BLaER1 (cell line): ENCODE data around the gene TEAD4.
A peak's percentile ranks its signal among the peaks of the same experiment; 100 is the strongest.

Experiments used
- H3K27ac ChIP-seq: shearing (Covaris generic); formaldehyde crosslinking; 2 replicates; pipeline ENCODE4 v1.8.1; 2022
- H3K27me3 ChIP-seq: shearing (Covaris generic); formaldehyde crosslinking; 2 replicates; pipeline ENCODE4 v1.8.1; 2022
- H3K36me3 ChIP-seq: shearing (Covaris generic); formaldehyde crosslinking; 2 replicates; pipeline ENCODE4 v1.8.1; 2022
- H3K4me1 ChIP-seq: shearing (Covaris generic); formaldehyde crosslinking; 2 replicates; pipeline ENCODE4 v1.8.1; 2022
- H3K4me2 ChIP-seq: shearing (Covaris generic); formaldehyde crosslinking; 2 replicates; pipeline ENCODE4 v1.8.1; 2022
- H3K4me3 ChIP-seq: shearing (Covaris generic); formaldehyde crosslinking; 2 replicates; pipeline ENCODE4 v1.8.1; 2022
- H3K9ac ChIP-seq: shearing (Covaris generic); formaldehyde crosslinking; 2 replicates; pipeline ENCODE4 v1.8.1; 2022
- H3K9me3 ChIP-seq: shearing (Covaris generic); formaldehyde crosslinking; 2 replicates; pipeline ENCODE4 v1.8.1; 2022
- H4K20me1 ChIP-seq: shearing (Covaris generic); formaldehyde crosslinking; 2 replicates; pipeline ENCODE4 v1.8.1; 2022
- Cebpa-rat ChIP-seq: shearing (Covaris generic); IDR thresholded peaks from 2 replicates; pipeline ENCODE4 v1.8.1; 2022

Gene TEAD4

DNA sequence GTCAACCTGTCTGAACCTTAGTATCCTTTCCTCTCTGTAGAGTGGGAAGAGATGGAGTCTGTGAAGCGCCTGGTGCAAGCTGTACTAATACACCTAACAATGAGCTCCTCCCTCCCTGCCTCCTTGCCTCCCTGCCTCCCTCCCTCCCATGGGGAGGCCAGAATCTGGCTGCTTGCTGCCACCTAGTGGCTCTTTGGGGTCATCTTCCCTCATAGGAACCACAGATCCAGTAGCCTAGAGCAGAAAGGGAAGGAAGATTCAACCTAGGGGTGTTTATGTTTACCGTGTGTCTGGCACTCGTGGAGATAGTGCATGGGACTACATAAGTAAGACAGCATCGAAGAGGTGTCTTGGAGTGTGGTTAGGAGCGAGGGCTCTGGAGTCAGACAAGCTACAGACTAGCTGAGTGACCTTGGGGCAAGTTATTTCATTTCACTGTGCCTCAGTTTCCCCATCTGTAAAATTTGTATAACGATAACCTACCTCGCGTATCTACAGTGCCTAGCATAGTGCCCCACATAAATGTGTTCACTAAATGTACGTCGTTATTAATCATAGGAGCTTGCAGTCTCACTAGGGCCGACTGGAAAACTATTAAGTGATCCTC, 82.5 kb downstream of the TEAD4 start:
- H3K27me3 ChIP-seq, result 0 out of 2 replicates have a peak, but pooled peaks cover 3% of the 10 kb centered on the region
- H3K9ac ChIP-seq, result peak overlapping the region; percentile 45; the same call in 1 of the 2 replicates
- H4K20me1 ChIP-seq, result peaks cover 53% of the 10 kb centered on the region
- H3K4me2 ChIP-seq, result peak overlapping the region; percentile 96
- TF ChIP-seq Cebpa-rat, result no peak
- peak overlapping the region; percentile 68 for H3K27ac ChIP-seq
- H3K36me3 ChIP-seq, result peaks cover 26% of the 10 kb centered on the region
- H3K4me3 ChIP-seq, result peak overlapping the region; percentile 53
- H3K9me3 ChIP-seq, result no peaks in the 10 kb centered on the region
- H3K4me1 ChIP-seq, result peaks cover 99% of the 10 kb centered on the region

GRCh38 chr12:3042394-3042793, 83.2 kb downstream of the TEAD4 start:
- Histone ChIP-seq H3K27me3 (0 out of 2 replicates have a peak, but pooled peaks cover 3% of the 10 kb centered on the region), H3K9me3 (no peaks in the 10 kb centered on the region), H3K4me3 (peak overlapping the region; percentile 53), H3K27ac (peak overlapping the region; percentile 68), H4K20me1 (peaks cover 46% of the 10 kb centered on the region), H3K4me1 (peaks cover 99% of the 10 kb centered on the region), H3K36me3 (peaks cover 26% of the 10 kb centered on the region), H3K4me2 (peak overlapping the region; percentile 96), H3K9ac (peak overlapping the region; percentile 45; the same call in 1 of the 2 replicates)
- no peak for TF ChIP-seq Cebpa-rat

GRCh38 chr12:3042826-3043225, 83.6 kb downstream of the TEAD4 start:
- 0 out of 2 replicates have a peak, but pooled peaks cover 3% of the 10 kb centered on the region for H3K27me3 ChIP-seq
- H3K4me1 ChIP-seq, result peaks cover 99% of the 10 kb centered on the region
- TF ChIP-seq Cebpa-rat, result no peak
- peaks cover 42% of the 10 kb centered on the region for H4K20me1 ChIP-seq
- H3K4me3 ChIP-seq, result peak overlapping the region; percentile 53
- peak overlapping the region; percentile 31; the same call in 1 of the 2 replicates for H3K27ac ChIP-seq
- no peak overlapping the region; the same call in 1 of the 2 replicates for H3K9ac ChIP-seq
- peak overlapping the region; percentile 96 for H3K4me2 ChIP-seq
- H3K36me3 ChIP-seq, result peaks cover 23% of the 10 kb centered on the region
- H3K9me3 ChIP-seq, result no peaks in the 10 kb centered on the region

GRCh38 chr12:3043406-3043805, 84.2 kb downstream of the TEAD4 start:
- Histone ChIP-seq H3K27ac (0 out of 2 replicates have a peak overlapping the region, but pooled peaks have one; percentile 20), H3K4me2 (peak overlapping the region; percentile 96), H4K20me1 (peaks cover 36% of the 10 kb centered on the region), H3K4me3 (no peak overlapping the region), H3K27me3 (no peaks in the 10 kb centered on the region), H3K36me3 (peaks cover 17% of the 10 kb centered on the region), H3K9me3 (no peaks in the 10 kb centered on the region), H3K9ac (no peak overlapping the region), H3K4me1 (peaks cover 99% of the 10 kb centered on the region)
- TF ChIP-seq Cebpa-rat, result no peak

GRCh38 chr12:3044141-3044630, 85.0 kb downstream of the TEAD4 start:
- Histone ChIP-seq H3K4me2 (peak overlapping the region; percentile 96), H4K20me1 (peaks cover 28% of the 10 kb centered on the region), H3K9me3 (no peaks in the 10 kb centered on the region), H3K4me1 (peaks cover 99% of the 10 kb centered on the region), H3K9ac (no peak overlapping the region), H3K4me3 (no peak overlapping the region), H3K36me3 (peaks cover 15% of the 10 kb centered on the region), H3K27me3 (no peaks in the 10 kb centered on the region), H3K27ac (0 out of 2 replicates have a peak overlapping the region, but pooled peaks have one; percentile 20)
- no peak for TF ChIP-seq Cebpa-rat

- Histone ChIP-seq H3K36me3 (peaks cover 8% of the 10 kb centered on the region), H4K20me1 (peaks cover 15% of the 10 kb centered on the region), H3K4me1 (peaks cover 99% of the 10 kb centered on the region), H3K9ac (no peak overlapping the region), H3K4me3 (no peak overlapping the region), H3K27ac (no peak overlapping the region; the same call in 1 of the 2 replicates), H3K4me2 (peak overlapping the region; percentile 96), H3K27me3 (no peaks in the 10 kb centered on the region), H3K9me3 (no peaks in the 10 kb centered on the region)
- TF ChIP-seq Cebpa-rat, result no peak
Observed at GRCh38 chr12:3045494-3045893, 86.3 kb downstream of the TEAD4 start.

DNA sequence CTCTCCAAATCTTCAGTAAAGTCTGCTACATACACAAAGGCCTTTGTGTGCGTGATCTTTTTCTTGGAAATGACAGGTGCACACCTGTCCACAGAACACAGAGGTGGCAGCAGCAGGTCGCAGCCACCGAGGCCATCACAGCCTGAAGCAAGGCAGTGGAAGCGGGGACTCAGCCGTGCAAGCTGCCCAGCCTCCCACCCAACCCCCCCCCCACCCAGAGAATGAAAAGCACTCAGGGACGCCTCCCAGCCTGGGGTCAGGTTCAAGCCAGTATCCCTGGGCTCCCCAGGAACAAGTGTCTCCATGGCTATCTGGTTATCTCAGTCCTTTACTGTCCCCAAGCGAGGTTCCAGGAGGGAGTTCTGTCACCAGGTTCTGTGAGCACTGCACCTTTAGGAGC, 86.8 kb downstream of the TEAD4 start:
- H3K9me3 ChIP-seq, result no peaks in the 10 kb centered on the region

GRCh38 chr12:3046441-3047200, 87.4 kb downstream of the TEAD4 start:
- Histone ChIP-seq H3K9me3 (no peaks in the 10 kb centered on the region), H3K4me3 (no peak overlapping the region), H4K20me1 (peaks cover 6% of the 10 kb centered on the region), H3K36me3 (no peaks in the 10 kb centered on the region), H3K9ac (no peak overlapping the region), H3K4me1 (peaks cover 99% of the 10 kb centered on the region), H3K4me2 (peak overlapping the region; percentile 79), H3K27ac (no peak overlapping the region), H3K27me3 (no peaks in the 10 kb centered on the region)
- no peak for TF ChIP-seq Cebpa-rat

More for the DNA sequence above, 86.8 kb downstream of the TEAD4 start:
- peaks cover 3% of the 10 kb centered on the region for H3K36me3 ChIP-seq
- no peak overlapping the region for H3K27ac ChIP-seq
- H3K4me1 ChIP-seq, result peaks cover 99% of the 10 kb centered on the region
- no peak overlapping the region for H3K4me3 ChIP-seq
- H3K9ac ChIP-seq, result no peak overlapping the region
- H4K20me1 ChIP-seq, result peaks cover 10% of the 10 kb centered on the region
- H3K27me3 ChIP-seq, result no peaks in the 10 kb centered on the region
- no peak for TF ChIP-seq Cebpa-rat
- H3K4me2 ChIP-seq, result peak overlapping the region; percentile 96

- Histone ChIP-seq H3K4me2 (peak overlapping the region; percentile 79), H3K4me3 (no peak overlapping the region), H3K9ac (no peak overlapping the region)
Observed at GRCh38 chr12:3047961-3048360, 88.8 kb downstream of the TEAD4 start.

DNA sequence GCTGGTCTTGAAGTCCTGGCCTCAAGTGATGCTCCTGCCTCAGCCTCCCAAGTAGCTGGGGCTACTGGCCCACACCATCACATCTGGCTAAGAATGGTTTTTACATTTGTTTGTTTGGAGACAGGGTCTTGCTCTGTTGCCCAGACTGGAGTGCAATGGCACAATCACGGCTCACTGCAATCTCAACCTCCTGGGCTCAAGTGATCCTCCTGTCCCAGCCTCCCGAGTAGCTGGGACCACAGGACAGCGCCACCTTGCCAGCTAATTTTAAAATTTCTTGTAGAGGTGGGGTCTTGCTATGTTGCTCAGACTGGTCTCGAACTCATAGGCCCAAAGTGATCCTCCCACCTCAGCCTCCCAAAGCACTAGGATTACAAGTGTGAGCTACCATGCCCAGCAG, 89.3 kb downstream of the TEAD4 start:
- peak overlapping the region; percentile 74 for H3K27ac ChIP-seq
- peak overlapping the region; percentile 79 for H3K4me2 ChIP-seq
- no peaks in the 10 kb centered on the region for H3K36me3 ChIP-seq
- H4K20me1 ChIP-seq, result no peaks in the 10 kb centered on the region
- no peak for TF ChIP-seq Cebpa-rat
- H3K27me3 ChIP-seq, result no peaks in the 10 kb centered on the region
- no peaks in the 10 kb centered on the region for H3K9me3 ChIP-seq
- peaks cover 83% of the 10 kb centered on the region for H3K4me1 ChIP-seq
- H3K9ac ChIP-seq, result no peak overlapping the region
- no peak overlapping the region for H3K4me3 ChIP-seq

More at GRCh38 chr12:3047961-3048360, 88.8 kb downstream of the TEAD4 start:
- Histone ChIP-seq H4K20me1 (no peaks in the 10 kb centered on the region), H3K27me3 (no peaks in the 10 kb centered on the region), H3K27ac (0 out of 2 replicates have a peak overlapping the region, but pooled peaks have one; percentile 21), H3K9me3 (no peaks in the 10 kb centered on the region), H3K4me1 (peaks cover 89% of the 10 kb centered on the region), H3K36me3 (no peaks in the 10 kb centered on the region)
- no peak for TF ChIP-seq Cebpa-rat
